ENCODE measurements around the gene RFTN1. TPM values are rescaled to one million over a fixed set of nuclear protein-coding genes. Genes with fewer than 3 reads are reported as not detected.
"Not testable (repeated sequence)": the region's sequence is repeated elsewhere in the genome, so short reads cannot be mapped to it uniquely, and the experiment has no call there.

Gene RFTN1
- total RNA-seq, 1 donor from 2014 or later, result 20.9 TPM

GRCh38 chr3:16316847-16317560 lies 196.5 kb downstream of the RFTN1 start:
- ATAC-seq (no peak), DNase-seq (ENCODE audit: low spot score) (no peak)

- DNase-seq (ENCODE audit: low spot score) (no peak), ATAC-seq (peak; percentile 32)
Observed at GRCh38 chr3:16316396-16316795, 197.1 kb downstream of the RFTN1 start.

DNA sequence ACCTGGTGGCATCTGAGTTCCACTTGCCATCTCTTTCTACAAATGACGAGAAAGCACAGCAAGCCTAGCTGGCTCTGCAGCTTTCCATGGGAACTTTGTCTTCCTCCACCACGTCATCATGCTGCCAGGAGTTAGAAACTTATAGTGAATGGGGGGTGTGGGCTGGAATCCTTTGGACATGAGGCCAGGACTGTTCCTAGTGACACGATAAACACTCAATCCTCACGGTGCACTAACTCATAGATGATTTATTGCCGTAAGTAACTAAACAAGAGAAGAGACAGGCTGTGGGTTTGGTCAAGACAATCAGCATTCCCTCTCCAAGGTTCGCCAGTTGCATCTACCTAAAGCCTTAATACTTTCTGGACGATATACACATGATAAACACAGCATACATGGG lies 197.9 kb downstream of the RFTN1 start:
- DNase-seq (ENCODE audit: low spot score), result no peak
- ATAC-seq, result no peak

- DNase-seq (ENCODE audit: low spot score), result no peak
Observed at GRCh38 chr3:16313886-16314645, 199.4 kb downstream of the RFTN1 start.

GRCh38 chr3:16311960-16312451 lies 201.5 kb downstream of the RFTN1 start:
- DNase-seq (ENCODE audit: low spot score), result no peak
- peak; percentile 84 for ATAC-seq

More at GRCh38 chr3:16313886-16314645, 199.4 kb downstream of the RFTN1 start:
- ATAC-seq, result no peak

- not testable (repeated sequence) for ATAC-seq; DNase-seq (ENCODE audit: low spot score)
Observed at GRCh38 chr3:16310486-16310885, 203.0 kb downstream of the RFTN1 start.

DNA sequence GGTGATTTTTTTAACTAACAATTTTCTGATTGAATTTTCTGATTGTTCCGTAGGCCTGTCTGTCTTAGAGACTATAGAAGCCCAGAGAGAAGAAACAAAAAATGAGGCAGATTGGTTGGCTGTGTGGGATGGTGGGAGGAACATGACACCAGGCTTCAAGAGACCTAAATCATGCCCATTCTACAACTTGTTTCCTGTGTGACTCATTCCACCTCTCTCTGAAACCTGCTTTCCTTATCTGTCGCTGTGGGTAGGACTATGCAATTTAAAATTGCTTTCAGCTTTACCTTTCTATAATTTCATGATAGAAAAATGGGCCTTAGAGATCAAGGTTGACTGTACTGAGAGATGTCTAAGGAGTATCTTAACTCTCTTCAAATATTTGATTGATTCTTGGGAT lies 203.9 kb downstream of the RFTN1 start:
- DNase-seq (ENCODE audit: low spot score) (no peak), ATAC-seq (no peak)

- DNase-seq (ENCODE audit: low spot score) (no peak), ATAC-seq (no peak)
Observed at GRCh38 chr3:16308727-16309126, 204.8 kb downstream of the RFTN1 start.

DNA sequence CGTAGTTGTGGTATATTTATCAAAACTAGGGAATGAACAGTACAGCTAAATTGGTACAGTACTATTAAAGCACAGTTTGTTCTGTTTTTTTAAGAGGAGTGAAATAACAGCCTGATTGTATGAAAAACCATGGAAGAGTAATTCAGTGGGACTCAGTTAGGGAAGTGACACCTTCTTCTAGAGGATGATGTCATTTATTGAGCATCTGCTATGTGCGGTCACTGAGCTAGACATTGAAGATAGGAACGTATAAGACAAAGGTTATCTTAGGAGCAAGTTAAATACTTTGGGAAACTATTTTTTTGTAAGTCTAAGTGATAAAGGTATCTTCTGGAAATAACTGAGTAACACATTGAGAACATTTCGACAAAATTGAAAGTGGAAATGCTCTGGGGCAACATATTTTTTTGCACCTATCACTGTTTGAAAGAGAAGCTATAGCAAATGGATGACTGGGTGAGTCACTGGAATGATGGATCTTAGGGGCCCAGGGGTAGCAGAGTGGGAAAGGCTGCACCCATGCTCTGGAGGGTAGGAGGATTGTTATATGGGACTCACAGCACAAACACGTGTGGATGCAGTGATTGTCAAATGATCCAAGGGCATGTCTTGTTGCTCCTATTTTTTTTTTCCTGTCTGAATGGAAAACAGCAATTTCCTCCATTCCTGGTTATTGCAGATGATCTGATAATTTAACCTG lies 205.5 kb downstream of the RFTN1 start:
- ATAC-seq (no peak), DNase-seq (ENCODE audit: low spot score) (no peak)

GRCh38 chr3:16305111-16305541 lies 208.4 kb downstream of the RFTN1 start:
- peak; percentile 90 for DNase-seq (ENCODE audit: low spot score)
- peak; percentile 96 for ATAC-seq

GRCh38 chr3:16304061-16305010 lies 209.2 kb downstream of the RFTN1 start:
- no peak for ATAC-seq

DNA sequence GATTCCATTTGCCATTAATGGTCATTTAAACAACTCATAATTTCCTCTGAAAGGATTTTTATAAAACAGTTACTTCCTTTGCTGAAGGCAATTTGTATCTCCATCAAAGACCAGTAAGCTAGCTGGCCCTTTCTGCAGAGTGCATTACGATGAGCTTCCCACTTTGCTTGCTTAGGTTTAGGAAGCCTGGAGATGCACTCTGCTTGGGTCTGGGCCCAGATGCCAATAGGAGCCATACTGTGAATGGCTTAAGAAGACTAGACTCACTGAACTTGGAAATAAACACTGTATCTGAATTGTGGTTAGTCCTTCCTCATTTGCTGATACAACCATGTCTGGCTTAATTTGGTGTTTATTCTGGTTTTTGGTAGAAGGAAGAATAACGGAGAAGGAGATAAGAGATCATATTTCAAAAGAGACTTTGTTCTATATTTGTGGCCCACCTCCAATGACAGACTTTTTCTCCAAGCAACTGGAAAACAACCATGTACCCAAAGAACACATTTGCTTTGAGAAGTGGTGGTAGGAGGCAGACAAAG lies 210.4 kb downstream of the RFTN1 start:
- no peak for DNase-seq (ENCODE audit: low spot score)
- no peak for ATAC-seq

More at GRCh38 chr3:16304061-16305010, 209.2 kb downstream of the RFTN1 start:
- DNase-seq (ENCODE audit: low spot score), result no peak

DNA sequence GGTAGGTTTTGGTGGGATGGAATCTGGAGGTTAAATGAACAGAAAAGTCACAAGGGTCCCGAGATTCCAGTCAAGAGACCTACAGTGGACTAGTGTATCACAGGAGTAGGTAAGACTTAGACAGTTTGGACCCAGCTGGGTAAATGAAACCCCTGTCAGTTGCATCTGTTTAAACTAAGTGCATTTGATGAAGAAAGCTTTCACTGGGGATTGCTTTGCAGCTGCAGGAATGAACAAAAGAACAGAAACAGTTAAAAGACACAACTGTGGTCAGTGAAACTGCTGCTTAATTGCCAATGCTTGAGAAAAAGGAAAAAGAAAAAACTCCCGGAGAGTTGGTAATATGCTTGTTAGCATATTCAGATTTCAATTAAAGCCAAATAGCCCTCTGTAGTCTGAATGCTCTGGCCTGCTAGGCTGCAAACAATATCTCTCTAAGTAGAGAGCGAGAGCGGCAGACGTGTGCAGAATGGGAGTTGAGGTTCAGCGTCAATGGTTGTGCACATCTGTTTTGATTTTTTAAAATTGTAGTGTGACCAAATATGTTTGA lies 211.3 kb downstream of the RFTN1 start:
- DNase-seq (ENCODE audit: low spot score) (no peak), ATAC-seq (no peak)

- ATAC-seq, result no peak
- no peak for DNase-seq (ENCODE audit: low spot score)
Observed at GRCh38 chr3:16301507-16301906, 212.0 kb downstream of the RFTN1 start.

- ATAC-seq (no peak), DNase-seq (ENCODE audit: low spot score) (no peak)
Observed at GRCh38 chr3:16300881-16301359, 212.6 kb downstream of the RFTN1 start.

- no peak for DNase-seq (ENCODE audit: low spot score)
- ATAC-seq, result no peak
Observed at GRCh38 chr3:16300307-16300706, 213.2 kb downstream of the RFTN1 start.

DNA sequence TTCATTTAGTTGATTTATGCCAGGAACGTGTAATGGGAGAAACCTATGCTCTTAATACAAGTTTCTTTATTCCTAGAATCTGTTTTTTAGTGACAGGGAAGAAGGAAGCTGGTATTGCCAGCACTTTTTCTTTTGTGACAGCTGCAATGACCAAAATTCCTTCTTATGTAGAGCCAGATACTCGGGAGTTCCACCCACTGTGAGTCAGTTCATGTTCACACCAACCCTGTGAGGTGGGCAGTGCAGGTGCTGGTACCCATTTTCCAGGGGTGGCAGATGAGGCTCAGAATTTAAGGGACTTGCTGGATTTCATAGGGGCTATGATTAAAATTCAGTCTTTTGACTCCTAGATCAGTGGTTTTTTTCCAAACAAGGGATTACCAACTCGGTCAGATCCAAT lies 213.8 kb downstream of the RFTN1 start:
- ATAC-seq (no peak), DNase-seq (ENCODE audit: low spot score) (no peak)

- ATAC-seq (no peak), DNase-seq (ENCODE audit: low spot score) (no peak)
Observed at GRCh38 chr3:16298891-16299290, 214.6 kb downstream of the RFTN1 start.

Data from left lobe of liver (tissue), 2 donors.